ENCODE results near the gene TNFAIP6. TPM values are rescaled to one million over a fixed set of nuclear protein-coding genes. Genes with fewer than 3 reads are reported as not detected.

The TNFAIP6 gene
- total and polyA plus RNA-seq, 2 donors (not counting 1 experiment from before 2014, with no cell fraction given) = 28.5 to 53.8 TPM

- H2AFZ ChIP-seq (ENCODE audit: low read length) = no peak overlapping the region
- H3K27me3 ChIP-seq (ENCODE audit: control insufficient read depth, insufficient read depth, low read length) = no peaks in the 10 kb centered on the region
- no peak overlapping the region for H3K27ac ChIP-seq (ENCODE audit: insufficient read depth, low read length)
- no peak for DNase-seq (ENCODE audit: low read depth in 2 of 2)
- H4K20me1 ChIP-seq (ENCODE audit: control insufficient read depth, extremely low read depth, insufficient read depth, low read length) = no peaks in the 10 kb centered on the region
- H3K79me2 ChIP-seq (ENCODE audit: control insufficient read depth, insufficient read depth, low read length) = no peaks in the 10 kb centered on the region
- no peaks in the 10 kb centered on the region for H3K9me3 ChIP-seq (ENCODE audit: control insufficient read depth, insufficient read depth, low read depth, low read length)
- H3K4me3 ChIP-seq (replicated peaks in 1 of 4; ENCODE audit: control extremely low read depth in 1 of 4, insufficient read depth in 1 of 4, low read depth in 3 of 4, low read length in 4 of 4) = no peak overlapping the region
- TF ChIP-seq EZH2 (IDR thresholded peaks at IDR 0.05; ENCODE audit: low read length, missing control alignments) = no peak
- TF ChIP-seq CTCF (conservative IDR thresholded peaks at IDR 0.05 in 1 of 2, IDR thresholded peaks at IDR 0.05 in 1 of 2; ENCODE audit: low read depth in 1 of 2, low read length in 2 of 2) = no peak
- H3K4me2 ChIP-seq (ENCODE audit: extremely low read depth, insufficient read depth, low read length) = no peak overlapping the region
- peaks cover 5% of the 10 kb centered on the region for H3K4me1 ChIP-seq (ENCODE audit: control insufficient read depth, extremely low read depth, insufficient read depth, low read length)
- no peaks in the 10 kb centered on the region for H3K36me3 ChIP-seq (ENCODE audit: control insufficient read depth, insufficient read depth, low read length)
- H3K9ac ChIP-seq (ENCODE audit: insufficient read depth, low read length) = no peak overlapping the region
These were observed 24.3 kb upstream of the TNFAIP6 start for GRCh38 chr2:151333083-151333482.

GRCh38 chr2:151334082-151334815 is 23.1 kb upstream of the TNFAIP6 start:
- H3K9ac ChIP-seq (ENCODE audit: insufficient read depth, low read length) = no peak overlapping the region
- DNase-seq (ENCODE audit: low read depth in 2 of 2) = peak; percentile 93 to 96
- H3K79me2 ChIP-seq (ENCODE audit: control insufficient read depth, insufficient read depth, low read length) = no peaks in the 10 kb centered on the region
- peaks cover 5% of the 10 kb centered on the region for H3K4me1 ChIP-seq (ENCODE audit: control insufficient read depth, extremely low read depth, insufficient read depth, low read length)
- H3K9me3 ChIP-seq (ENCODE audit: control insufficient read depth, insufficient read depth, low read depth, low read length) = no peaks in the 10 kb centered on the region
- peak overlapping the region; percentile 40 for H3K27ac ChIP-seq (ENCODE audit: insufficient read depth, low read length)
- no peak overlapping the region for H2AFZ ChIP-seq (ENCODE audit: low read length)
- H3K4me3 ChIP-seq (replicated peaks in 1 of 4; ENCODE audit: control extremely low read depth in 1 of 4, insufficient read depth in 1 of 4, low read depth in 3 of 4, low read length in 4 of 4) = no peak overlapping the region
- H3K4me2 ChIP-seq (ENCODE audit: extremely low read depth, insufficient read depth, low read length) = peak overlapping the region; percentile 26
- H4K20me1 ChIP-seq (ENCODE audit: control insufficient read depth, extremely low read depth, insufficient read depth, low read length) = no peaks in the 10 kb centered on the region
- H3K36me3 ChIP-seq (ENCODE audit: control insufficient read depth, insufficient read depth, low read length) = no peaks in the 10 kb centered on the region
- H3K27me3 ChIP-seq (ENCODE audit: control insufficient read depth, insufficient read depth, low read length) = no peaks in the 10 kb centered on the region
- TF ChIP-seq EZH2 (IDR thresholded peaks at IDR 0.05; ENCODE audit: low read length, missing control alignments) (no peak), CTCF (conservative IDR thresholded peaks at IDR 0.05 in 1 of 2, IDR thresholded peaks at IDR 0.05 in 1 of 2; ENCODE audit: low read depth in 1 of 2, low read length in 2 of 2) (no peak)

- Histone ChIP-seq H3K4me1 (ENCODE audit: control insufficient read depth, extremely low read depth, insufficient read depth, low read length) (peaks cover 5% of the 10 kb centered on the region), H3K27ac (ENCODE audit: insufficient read depth, low read length) (no peak overlapping the region)
- TF ChIP-seq EZH2 (IDR thresholded peaks at IDR 0.05; ENCODE audit: low read length, missing control alignments) (no peak), CTCF (conservative IDR thresholded peaks at IDR 0.05 in 1 of 2, IDR thresholded peaks at IDR 0.05 in 1 of 2; ENCODE audit: low read depth in 1 of 2, low read length in 2 of 2) (no peak)
These were observed 20.5 kb upstream of the TNFAIP6 start for GRCh38 chr2:151336863-151337371.

More at GRCh38 chr2:151336863-151337371, 20.5 kb upstream of the TNFAIP6 start:
- H2AFZ ChIP-seq (ENCODE audit: low read length) = no peak overlapping the region
- no peaks in the 10 kb centered on the region for H3K36me3 ChIP-seq (ENCODE audit: control insufficient read depth, insufficient read depth, low read length)
- H3K27me3 ChIP-seq (ENCODE audit: control insufficient read depth, insufficient read depth, low read length) = no peaks in the 10 kb centered on the region
- no peak overlapping the region for H3K9ac ChIP-seq (ENCODE audit: insufficient read depth, low read length)
- H4K20me1 ChIP-seq (ENCODE audit: control insufficient read depth, extremely low read depth, insufficient read depth, low read length) = no peaks in the 10 kb centered on the region
- H3K79me2 ChIP-seq (ENCODE audit: control insufficient read depth, insufficient read depth, low read length) = no peaks in the 10 kb centered on the region
- no peak for DNase-seq (ENCODE audit: low read depth in 2 of 2)
- no peak overlapping the region for H3K4me3 ChIP-seq (replicated peaks in 1 of 4; ENCODE audit: control extremely low read depth in 1 of 4, insufficient read depth in 1 of 4, low read depth in 3 of 4, low read length in 4 of 4)
- no peak overlapping the region for H3K4me2 ChIP-seq (ENCODE audit: extremely low read depth, insufficient read depth, low read length)
- H3K9me3 ChIP-seq (ENCODE audit: control insufficient read depth, insufficient read depth, low read depth, low read length) = no peaks in the 10 kb centered on the region
